HuH-7.5 (cell line): Measurements from ENCODE around the gene ACAA1.
"Not testable (repeated sequence)": the region's sequence is repeated elsewhere in the genome, so short reads cannot be mapped to it uniquely, and the experiment has no call there.

Source experiments
- DNase-seq: peaks from one replicate; pipeline ENCODE4 v3.0.0; 2011; ENCODE audit warnings: low spot score

The ACAA1 gene

GRCh38 chr3:38101811-38102443 is 35.0 kb downstream of the ACAA1 start:
- DNase-seq, result no peak

DNA sequence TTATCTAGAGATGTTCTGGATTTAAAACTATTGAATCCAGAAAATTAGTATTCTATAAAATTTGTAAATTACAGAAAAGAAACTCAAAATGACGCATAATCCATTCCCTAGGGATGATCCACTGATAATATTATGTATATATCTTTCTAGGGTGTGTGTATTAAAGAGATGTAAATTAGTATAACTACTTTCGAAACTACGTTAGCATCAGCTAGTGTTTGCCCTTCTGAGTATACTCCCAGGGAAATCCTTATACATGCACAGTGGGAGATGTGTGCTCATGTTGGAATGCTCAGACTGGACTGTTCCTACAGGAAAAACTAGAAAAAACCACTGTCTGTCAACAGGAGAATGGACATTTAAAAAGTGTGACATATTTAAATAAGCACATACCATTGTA is 36.4 kb downstream of the ACAA1 start:
- DNase-seq, result no peak

- DNase-seq, result no peak
These were observed 37.4 kb downstream of the ACAA1 start for GRCh38 chr3:38099518-38099917.

GRCh38 chr3:38098376-38098723 is 38.6 kb downstream of the ACAA1 start:
- DNase-seq, result no peak

GRCh38 chr3:38097446-38098375 is 39.2 kb downstream of the ACAA1 start:
- no peak for DNase-seq

GRCh38 chr3:38095669-38096483 is 41.1 kb downstream of the ACAA1 start:
- DNase-seq, result no peak

GRCh38 chr3:38094999-38095398 is 41.9 kb downstream of the ACAA1 start:
- no peak for DNase-seq

DNA sequence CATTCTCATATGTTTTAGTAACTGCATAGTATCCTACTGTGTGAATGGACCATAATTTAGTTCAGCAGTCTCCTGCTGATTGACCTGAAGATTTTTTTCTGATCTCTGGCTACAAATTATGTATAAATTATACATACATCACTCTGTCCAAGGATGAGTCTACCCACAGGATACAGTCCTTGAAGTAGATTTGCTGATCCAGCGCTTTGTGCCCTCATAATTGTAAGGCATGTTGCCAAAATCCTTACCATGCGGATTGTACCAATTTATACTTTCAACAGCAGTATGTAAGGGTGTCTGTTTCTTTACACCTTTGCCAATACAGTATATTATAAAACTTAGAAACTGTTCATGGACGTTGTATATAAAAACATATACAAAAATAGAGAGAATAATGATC is 46.5 kb downstream of the ACAA1 start:
- DNase-seq, result no peak

DNA sequence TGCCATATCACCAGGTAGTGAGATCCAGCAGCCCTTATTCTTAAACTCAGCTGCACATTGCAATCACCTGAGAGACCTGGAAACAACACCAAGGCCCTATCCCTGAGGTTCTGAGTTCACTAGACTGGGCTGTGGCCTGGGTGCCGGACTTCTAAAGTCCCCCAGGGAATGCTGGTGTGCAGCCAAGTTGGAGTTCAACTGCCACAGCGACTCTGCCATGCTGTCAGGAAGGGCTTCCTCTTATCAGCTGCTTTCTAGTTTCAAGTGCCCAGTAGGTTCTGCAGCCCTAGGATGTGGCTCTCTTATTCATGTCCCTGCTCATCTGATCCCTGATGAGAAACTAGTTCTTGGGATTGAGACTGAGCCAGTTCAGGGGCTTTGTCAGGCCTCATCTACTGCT is 47.8 kb downstream of the ACAA1 start:
- no peak for DNase-seq

- DNase-seq, result no peak
These were observed 48.5 kb downstream of the ACAA1 start for GRCh38 chr3:38088126-38089078.

GRCh38 chr3:38087278-38087677 is 49.6 kb downstream of the ACAA1 start:
- DNase-seq, result not testable (repeated sequence)

- no peak for DNase-seq
These were observed 50.4 kb downstream of the ACAA1 start for GRCh38 chr3:38086496-38086895.

DNA sequence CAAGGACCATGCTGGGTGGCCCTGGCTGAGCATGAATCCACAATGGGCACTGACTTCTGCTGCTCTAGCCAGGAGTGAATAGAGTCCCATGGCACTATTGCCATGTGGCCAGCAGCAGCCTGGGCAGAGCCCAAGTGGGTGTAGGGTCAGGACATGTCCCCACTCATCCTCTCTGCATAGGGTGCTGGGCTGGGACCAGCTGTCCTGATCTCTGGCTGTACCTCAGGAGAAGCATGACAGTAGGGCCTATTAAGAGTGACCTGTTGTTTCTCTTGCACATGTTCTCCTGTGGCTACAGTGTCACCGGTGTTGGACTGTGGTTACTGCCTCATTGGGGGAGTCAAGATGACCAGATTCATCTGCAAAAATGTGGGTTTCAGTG is 51.0 kb downstream of the ACAA1 start:
- DNase-seq, result no peak

DNA sequence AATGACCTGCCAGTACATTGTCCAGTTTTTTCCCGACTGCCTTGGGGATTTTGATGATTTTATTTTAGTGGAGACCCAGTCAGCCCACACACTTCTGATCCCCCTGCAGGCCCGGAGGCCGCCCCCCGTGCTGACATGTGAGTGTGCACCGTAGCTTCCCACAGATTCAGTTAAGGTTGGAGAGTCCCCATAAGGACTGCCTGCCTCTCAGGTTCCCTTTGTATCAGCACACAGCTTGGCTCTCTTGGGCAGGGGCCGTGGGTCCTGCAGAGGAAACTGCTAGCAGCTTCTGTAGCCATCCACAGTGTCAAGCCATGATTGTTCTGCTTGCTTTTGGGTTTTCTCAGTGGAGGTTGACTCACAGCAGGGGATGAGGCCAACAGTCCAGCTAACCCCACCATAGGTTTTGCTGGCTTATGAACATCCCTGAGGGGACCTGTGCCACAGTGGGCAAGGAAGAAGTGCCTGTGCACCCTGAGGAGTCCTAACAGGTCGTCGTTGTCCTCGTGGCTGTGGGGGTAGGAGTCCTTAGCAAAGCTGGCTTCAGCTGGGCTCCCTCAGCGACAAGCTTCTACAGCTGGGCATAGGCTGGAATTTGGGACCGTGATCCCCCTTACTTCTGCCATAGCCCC is 51.5 kb downstream of the ACAA1 start:
- DNase-seq, result no peak

DNA sequence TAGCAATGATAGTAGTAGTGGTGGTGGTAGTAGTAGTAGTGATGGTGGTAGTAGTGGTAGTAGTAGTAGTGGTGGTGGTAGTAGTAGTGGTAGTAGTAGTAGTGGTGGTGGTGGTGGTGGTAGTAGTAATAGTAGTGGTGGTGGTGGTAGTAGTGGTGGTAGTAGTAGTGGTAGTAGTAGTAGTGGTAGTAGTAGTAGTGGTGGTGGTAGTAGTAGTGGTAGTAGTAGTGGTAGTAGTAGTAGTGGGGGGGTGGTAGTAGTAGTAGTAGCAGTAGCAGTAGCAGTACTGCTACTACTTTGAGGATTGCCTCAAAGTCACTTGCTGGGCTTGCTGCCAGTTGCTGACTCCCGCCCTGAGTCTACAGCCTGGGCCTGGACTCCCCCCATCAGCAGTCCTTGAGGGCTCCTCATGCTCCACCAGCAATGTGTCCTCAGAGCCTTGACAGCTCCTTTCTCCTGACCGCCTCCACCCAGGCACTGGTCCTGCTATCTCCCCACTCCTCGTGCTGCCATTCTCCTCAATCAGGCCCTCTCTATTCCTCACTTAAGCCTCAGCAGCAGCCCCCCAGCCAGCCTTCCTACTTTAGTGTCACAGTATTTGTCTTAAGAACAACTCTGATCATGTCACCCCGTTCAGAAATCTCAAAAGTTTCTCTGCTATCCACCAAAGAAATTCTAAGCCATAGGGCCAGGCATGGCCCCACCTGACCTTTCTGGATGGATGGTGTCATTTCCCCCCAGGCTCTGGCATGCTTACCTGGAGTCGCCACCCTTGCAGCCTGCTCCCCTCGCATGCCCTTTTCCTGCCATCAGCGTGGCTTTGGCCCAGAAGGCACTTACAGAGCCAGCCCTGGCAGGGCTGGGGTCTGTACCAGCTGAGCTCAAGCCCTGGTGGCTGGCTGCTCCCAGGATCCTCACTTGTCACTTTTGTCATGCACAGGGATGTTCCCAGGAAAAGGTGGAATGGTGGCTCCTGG is 52.3 kb downstream of the ACAA1 start:
- no peak for DNase-seq

GRCh38 chr3:38083871-38084333 is 53.0 kb downstream of the ACAA1 start:
- DNase-seq, result no peak

GRCh38 chr3:38083254-38083653 is 53.7 kb downstream of the ACAA1 start:
- not testable (repeated sequence) for DNase-seq

DNA sequence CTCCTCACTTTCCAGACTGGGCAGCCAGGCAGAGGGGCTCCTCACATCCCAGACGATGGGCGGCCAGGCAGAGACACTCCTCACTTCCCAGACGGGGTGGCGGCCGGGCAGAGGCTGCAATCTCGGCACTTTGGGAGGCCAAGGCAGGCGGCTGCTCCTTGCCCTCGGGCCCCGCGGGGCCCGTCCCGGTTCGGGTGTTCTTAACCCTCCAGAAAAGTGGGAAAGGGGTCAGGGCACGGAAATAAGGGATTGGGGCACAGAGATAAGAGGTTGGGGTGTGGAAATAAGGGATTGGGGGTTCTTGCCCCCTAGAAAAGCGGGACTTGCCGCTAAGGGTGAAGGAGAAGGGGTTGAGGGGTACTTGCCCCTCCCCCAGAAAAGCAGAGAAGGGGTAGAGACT is 54.6 kb downstream of the ACAA1 start:
- not testable (repeated sequence) for DNase-seq

DNA sequence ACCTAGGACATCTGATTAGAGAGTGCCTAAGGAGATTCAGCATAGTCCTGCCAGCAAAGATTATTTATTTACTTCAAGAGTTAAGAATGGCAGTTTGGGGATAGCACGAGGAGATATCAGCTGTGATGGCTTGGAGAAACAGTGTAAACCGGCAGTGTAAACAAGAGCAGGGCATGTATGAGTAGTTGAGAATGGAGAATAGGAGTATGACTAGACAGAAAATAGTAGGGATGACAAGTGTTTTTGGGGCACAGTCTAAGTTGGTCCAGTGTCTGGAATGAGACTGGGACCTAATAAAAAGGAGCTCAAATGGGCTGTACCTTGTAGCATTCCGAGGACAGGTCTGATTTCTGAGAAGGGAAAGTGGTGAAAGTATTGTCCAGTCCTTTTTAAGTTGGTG is 59.9 kb downstream of the ACAA1 start:
- DNase-seq, result not testable (repeated sequence)
